Endodermal cell (in vitro differentiated cells): Measurements from ENCODE around the gene MIEF2. TPM values are rescaled to one million over a fixed set of nuclear protein-coding genes. Genes with fewer than 3 reads are reported as not detected.
A peak's percentile ranks its signal among the peaks of the same experiment; 100 is the strongest.

Source experiments
- DNase-seq: peaks from one replicate; pipeline ENCODE4 v3.0.0-alpha.2; 2017
- H3K27ac ChIP-seq: 2 replicates; pipeline ENCODE4 v1.5.1; 2013; ENCODE audit warnings: mild to moderate bottlenecking, low read depth, low read length, moderate library complexity
- H3K27me3 ChIP-seq: 2 replicates; pipeline ENCODE4 v1.6.1; 2013; ENCODE audit warnings: mild to moderate bottlenecking, low read length, moderate library complexity; ENCODE audit not compliant: insufficient read depth, control insufficient read depth, poor library complexity, severe bottlenecking
- H3K36me3 ChIP-seq: 2 replicates; pipeline ENCODE4 v1.7.0; 2013; ENCODE audit warnings: mild to moderate bottlenecking, low read length, moderate library complexity; ENCODE audit not compliant: control insufficient read depth, insufficient read depth
- H3K4me1 ChIP-seq: one replicate; pipeline ENCODE4 v1.7.0; 2013; ENCODE audit warnings: low read length; ENCODE audit not compliant: control insufficient read depth, insufficient read depth
- H3K4me3 ChIP-seq: 2 replicates; pipeline ENCODE4 v1.5.1; 2013; ENCODE audit warnings: mild to moderate bottlenecking, low read length, moderate library complexity
- H3K9ac ChIP-seq: 2 replicates; pipeline ENCODE4 v1.6.1; 2013; ENCODE audit warnings: mild to moderate bottlenecking, low read length, moderate library complexity; ENCODE audit not compliant: poor library complexity, severe bottlenecking; ENCODE audit errors: extremely low read depth
- H3K9me3 ChIP-seq: 2 replicates; pipeline ENCODE4 v1.6.1; 2013; ENCODE audit warnings: mild to moderate bottlenecking, low read length, moderate library complexity; ENCODE audit not compliant: control insufficient read depth
- H3K27ac Mint-ChIP-seq: 2 replicates; pipeline ENCODE4 v1.8.0; 2020; ENCODE audit warnings: mixed read lengths
- H3K27me3 Mint-ChIP-seq: 2 replicates; pipeline ENCODE4 v1.8.0; 2021; ENCODE audit warnings: mild to moderate bottlenecking, mixed read lengths; ENCODE audit not compliant: insufficient read depth
- H3K36me3 Mint-ChIP-seq: 2 replicates; pipeline ENCODE4 v1.8.0; 2020; ENCODE audit warnings: low read depth, mixed read lengths
- H3K4me1 Mint-ChIP-seq: 2 replicates; pipeline ENCODE4 v1.8.0; 2020; ENCODE audit warnings: mixed read lengths
- H3K4me3 Mint-ChIP-seq: 2 replicates; pipeline ENCODE4 v1.8.0; 2020; ENCODE audit warnings: mild to moderate bottlenecking, moderate library complexity, mixed read lengths
- H3K9me3 Mint-ChIP-seq: 2 replicates; pipeline ENCODE4 v1.8.0; 2020; ENCODE audit warnings: mild to moderate bottlenecking, mixed read lengths
- CTCF ChIP-seq: fragments of 200-600 bp; sonication (generic); conservative IDR thresholded peaks from 2 replicates; pipeline ENCODE4 v1.5.0; 2021; ENCODE audit warnings: antibody characterized with exemption, mild to moderate bottlenecking
- WGBS, 2 experiments: methylation state at CpG; one replicate each; pipeline versions ENCODE4 v1.1.5 to v1.1.7; 2013; ENCODE audit warnings: missing lambda C conversion rate in 2 of 2, mixed read lengths in 1 of 2; ENCODE audit not compliant: insufficient coverage in 1 of 2, insufficient read length in 1 of 2; 5-methylcytosine and 5-hydroxymethylcytosine counted together
- total RNA-seq, 2 donors: library from RNA; stranded (reverse); fragmentation: NEBNext Ultra II Directional in 1 of 2; extraction: Animal tissue kit (Norgen Biotek cat#: 25700) in 1 of 2; gene quantifications; 2 replicates in 1 of 2; 3 replicates in 1 of 2; pipeline ENCODE4 v1.2.1, GENCODE V29; 2021

The MIEF2 gene
- total RNA-seq, 2 donors from 2014 or later, result 15.3 to 19.6 TPM

- Mint-ChIP-seq H3K9me3 (no peaks in the 10 kb centered on the region), H3K36me3 (peaks cover 47% of the 10 kb centered on the region), H3K4me1 (no peaks in the 10 kb centered on the region), H3K4me3 (no peak overlapping the region), H3K27ac (no peak overlapping the region), H3K27me3 (no peaks in the 10 kb centered on the region)
- Histone ChIP-seq H3K9me3 (no peaks in the 10 kb centered on the region), H3K27me3 (no peaks in the 10 kb centered on the region), H3K9ac (no peak overlapping the region), H3K36me3 (peaks cover 20% of the 10 kb centered on the region), H3K4me3 (no peak overlapping the region), H3K4me1 (no peaks in the 10 kb centered on the region), H3K27ac (no peak overlapping the region)
- 94 to 96% methylated on average over 12 to 18 of the region's 18 CpGs for WGBS, 2 experiments
- no peak for TF ChIP-seq CTCF
- DNase-seq, result no peak
Observed at GRCh38 chr17:18238299-18238698, 22.2 kb upstream of the MIEF2 start.

- TF ChIP-seq CTCF, result no peak
- H3K4me3 Mint-ChIP-seq, result no peak overlapping the region
- H3K36me3 ChIP-seq, result peaks cover 29% of the 10 kb centered on the region
- H3K27me3 Mint-ChIP-seq, result no peaks in the 10 kb centered on the region
- no peak overlapping the region for H3K27ac Mint-ChIP-seq
- H3K36me3 Mint-ChIP-seq, result peaks cover 53% of the 10 kb centered on the region
- no peak overlapping the region for H3K27ac ChIP-seq
- H3K9me3 Mint-ChIP-seq, result no peaks in the 10 kb centered on the region
- no peak overlapping the region for H3K4me3 ChIP-seq
- H3K9me3 ChIP-seq, result no peaks in the 10 kb centered on the region
- H3K4me1 Mint-ChIP-seq, result no peaks in the 10 kb centered on the region
- 92 to 96% methylated on average over 18 to 19 of the region's 19 CpGs for WGBS, 2 experiments
- no peaks in the 10 kb centered on the region for H3K4me1 ChIP-seq
- DNase-seq, result no peak
- H3K9ac ChIP-seq, result no peak overlapping the region
- H3K27me3 ChIP-seq, result no peaks in the 10 kb centered on the region
Observed at GRCh38 chr17:18240449-18240848, 20.0 kb upstream of the MIEF2 start.

GRCh38 chr17:18241229-18241871 is 19.1 kb upstream of the MIEF2 start:
- Histone ChIP-seq H3K4me3 (no peak overlapping the region), H3K36me3 (peaks cover 31% of the 10 kb centered on the region), H3K4me1 (no peaks in the 10 kb centered on the region), H3K9ac (no peak overlapping the region), H3K27me3 (no peaks in the 10 kb centered on the region), H3K9me3 (no peaks in the 10 kb centered on the region), H3K27ac (no peak overlapping the region)
- no peak for TF ChIP-seq CTCF
- no peaks in the 10 kb centered on the region for H3K4me1 Mint-ChIP-seq
- H3K27me3 Mint-ChIP-seq, result no peaks in the 10 kb centered on the region
- H3K4me3 Mint-ChIP-seq, result no peak overlapping the region
- peak; percentile 80 for DNase-seq
- H3K27ac Mint-ChIP-seq, result no peak overlapping the region
- WGBS, 2 experiments, result 91 to 95% methylated on average over 26 to 28 of the region's 28 CpGs
- peaks cover 59% of the 10 kb centered on the region for H3K36me3 Mint-ChIP-seq
- no peaks in the 10 kb centered on the region for H3K9me3 Mint-ChIP-seq
